Skin epidermis (tissue), 12 donors: ENCODE measurements around the gene ALDH1A1.
A peak's percentile ranks its signal among the peaks of the same experiment; 100 is the strongest.

Source experiments
- H3K27ac ChIP-seq, 21 experiments: fragments of 200-600 bp; sonication (generic) in 11 of 21; one replicate each; pipeline ENCODE4 v1.5.0; 2020; ENCODE audit warnings: mild to moderate bottlenecking in 3 of 21, inconsistent platforms in 2 of 21, moderate library complexity in 2 of 21
- H3K4me3 ChIP-seq, 7 experiments: fragments of 200-600 bp; sonication (generic) in 2 of 7; one replicate each; pipeline ENCODE4 v1.5.0; 2020; ENCODE audit warnings: inconsistent platforms in 2 of 7, mild to moderate bottlenecking in 2 of 7, moderate library complexity in 1 of 7

The ALDH1A1 gene

GRCh38 chr9:72952914-72953313 is at the start of gene ALDH1A1:
Gene ALDH1A1 (minus strand): TSS chr9:72953053. CDS start chr9:72953000, 53 bp downstream.
- peak within 1 kb of the TSS in 4 of 7 experiments; percentile 0 to 21 (median 8) for H3K4me3 ChIP-seq
- H3K27ac ChIP-seq: peak within 1 kb of the TSS in 14 of 21 experiments; percentile 9 to 67 (median 36)

- H3K27ac ChIP-seq: no peak overlapping the region
- no peak overlapping the region for H3K4me3 ChIP-seq
Observed at GRCh38 chr9:73001860-73002259, 49.0 kb upstream of the ALDH1A1 start.

GRCh38 chr9:72998363-72998762 is 45.5 kb upstream of the ALDH1A1 start:
- H3K4me3 ChIP-seq: no peak overlapping the region
- H3K27ac ChIP-seq: no peak overlapping the region

DNA sequence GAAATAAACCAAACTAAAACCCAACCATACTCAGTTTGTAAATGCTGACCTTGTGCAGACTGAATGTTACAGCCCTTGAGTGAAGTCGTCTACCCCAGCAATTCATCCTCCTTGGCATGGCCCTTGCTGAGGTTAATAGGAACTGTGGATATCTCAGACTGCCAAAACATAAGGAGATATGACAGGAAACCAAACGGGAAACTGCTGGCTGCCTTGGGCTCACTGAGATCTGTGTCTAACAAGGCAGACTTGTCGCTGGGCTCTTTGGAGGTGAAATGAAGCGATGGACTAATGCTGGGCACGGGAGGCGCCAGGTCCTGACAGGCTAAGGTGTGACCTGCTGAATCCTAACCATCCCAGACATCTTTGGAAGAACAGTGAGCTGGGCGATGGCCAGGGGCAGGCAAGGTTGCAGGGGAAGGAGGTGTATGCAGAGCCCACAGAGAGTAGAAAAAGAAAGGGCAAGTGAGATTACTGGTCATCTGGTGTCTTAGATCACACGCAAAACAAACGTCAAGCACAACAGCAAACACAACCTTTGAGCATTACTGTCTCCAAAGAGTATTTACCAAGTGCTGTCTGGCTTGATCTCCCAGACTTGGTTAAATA is 44.6 kb upstream of the ALDH1A1 start:
- Histone ChIP-seq H3K4me3 (no peak overlapping the region), H3K27ac (peak overlapping the region in 1 of 21 experiments; percentile 34)

DNA sequence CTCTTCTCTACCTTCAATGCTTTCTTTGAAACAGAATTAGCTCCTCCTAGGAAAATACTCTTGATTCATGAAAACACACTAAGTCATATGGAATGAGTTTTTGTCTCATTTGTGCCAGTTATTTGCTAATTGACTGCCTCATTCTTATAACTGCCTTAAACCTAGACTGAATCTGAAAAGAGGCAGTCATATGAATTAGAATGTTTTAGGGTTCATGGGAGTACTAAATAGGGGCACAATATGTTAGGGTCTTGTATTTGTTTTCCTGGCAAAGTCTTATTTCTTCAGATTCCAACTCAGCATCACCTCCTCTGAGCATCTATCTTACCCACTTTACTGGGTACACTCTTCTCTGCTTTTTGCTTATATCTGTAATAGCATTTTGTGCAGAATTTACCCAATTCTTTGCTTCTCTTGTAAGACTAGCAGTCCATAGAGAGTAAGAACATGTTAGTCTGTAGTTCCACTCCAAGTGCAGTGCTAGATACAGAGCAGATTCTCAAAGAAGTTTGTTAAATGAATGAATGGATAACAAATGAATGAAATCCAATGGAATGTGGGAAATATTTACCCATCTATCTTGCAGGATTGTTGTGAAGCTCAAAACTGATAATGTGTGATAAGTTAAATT is 43.9 kb upstream of the ALDH1A1 start:
- no peak overlapping the region for H3K27ac ChIP-seq

DNA sequence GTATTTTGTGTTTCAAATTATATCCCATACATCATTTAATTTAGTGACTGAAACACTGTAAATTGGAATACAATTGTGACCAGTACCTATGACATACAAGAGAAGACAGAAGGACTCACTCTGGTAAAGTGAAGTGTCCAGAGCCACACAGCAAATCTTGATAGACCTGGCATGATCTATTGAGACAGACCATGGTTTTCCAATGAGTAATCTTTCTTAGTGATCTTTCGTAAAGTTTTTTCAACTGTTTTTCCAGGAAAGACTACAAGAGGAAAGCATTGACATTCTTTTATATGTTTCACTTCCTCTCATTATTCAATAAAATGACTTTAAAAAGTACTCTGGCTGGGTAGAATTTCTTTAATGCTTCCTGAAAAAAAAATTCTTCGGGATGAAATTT is 43.3 kb upstream of the ALDH1A1 start:
- H3K27ac ChIP-seq: no peak overlapping the region

More for the DNA sequence above, 43.9 kb upstream of the ALDH1A1 start:
- H3K4me3 ChIP-seq: no peak overlapping the region

GRCh38 chr9:72995131-72996024 is 42.5 kb upstream of the ALDH1A1 start:
- H3K4me3 ChIP-seq: no peak overlapping the region
- no peak overlapping the region for H3K27ac ChIP-seq

More for the DNA sequence above, 43.3 kb upstream of the ALDH1A1 start:
- no peak overlapping the region for H3K4me3 ChIP-seq

- H3K4me3 ChIP-seq: no peak overlapping the region
- H3K27ac ChIP-seq: no peak overlapping the region
Observed at GRCh38 chr9:72991772-72992171, 38.9 kb upstream of the ALDH1A1 start.

GRCh38 chr9:72990397-72991182 is 37.7 kb upstream of the ALDH1A1 start:
- Histone ChIP-seq H3K4me3 (no peak overlapping the region), H3K27ac (no peak overlapping the region)

- Histone ChIP-seq H3K4me3 (no peak overlapping the region), H3K27ac (no peak overlapping the region)
Observed at GRCh38 chr9:72986522-72987116, 33.8 kb upstream of the ALDH1A1 start.

GRCh38 chr9:72985746-72986145 is 32.9 kb upstream of the ALDH1A1 start:
- Histone ChIP-seq H3K27ac (no peak overlapping the region), H3K4me3 (no peak overlapping the region)

- H3K4me3 ChIP-seq: no peak overlapping the region
- no peak overlapping the region for H3K27ac ChIP-seq
Observed at GRCh38 chr9:72984991-72985390, 32.1 kb upstream of the ALDH1A1 start.

DNA sequence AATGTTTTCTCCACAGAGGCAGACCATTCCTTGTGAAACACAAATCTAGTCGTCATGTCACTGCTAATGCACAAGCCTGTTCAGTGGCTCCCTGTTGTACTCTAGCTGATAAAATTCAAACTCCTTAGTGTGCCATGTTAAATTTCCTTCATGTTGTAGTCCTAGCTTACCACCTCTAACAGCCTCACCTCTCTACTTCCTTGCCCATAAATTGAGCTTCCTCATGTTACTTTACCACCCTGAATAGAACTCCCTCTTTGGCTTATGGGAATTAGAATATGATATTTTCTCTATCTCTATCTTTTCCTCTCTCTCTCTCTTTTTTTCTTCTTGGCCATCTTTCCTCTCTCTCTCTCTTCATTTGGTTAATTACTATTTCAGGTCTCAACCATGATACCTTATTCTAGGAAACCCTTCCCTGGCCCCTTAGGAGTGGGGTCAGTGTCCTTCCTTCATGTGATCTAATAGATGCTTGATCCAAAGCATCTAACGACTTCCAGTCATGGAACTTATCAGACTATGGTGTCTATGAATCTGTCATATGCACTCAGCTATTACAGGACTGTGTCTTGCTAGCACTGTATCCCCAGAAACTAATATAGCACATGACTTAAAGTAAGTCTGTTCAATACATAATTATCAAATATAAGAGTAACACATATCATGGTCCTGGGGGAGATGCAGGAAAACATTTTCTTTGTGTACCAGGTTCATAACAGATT is 31.5 kb upstream of the ALDH1A1 start:
- Histone ChIP-seq H3K27ac (no peak overlapping the region), H3K4me3 (no peak overlapping the region)

GRCh38 chr9:72983512-72984225 is 30.8 kb upstream of the ALDH1A1 start:
- Histone ChIP-seq H3K4me3 (no peak overlapping the region), H3K27ac (no peak overlapping the region)

GRCh38 chr9:72983056-72983455 is 30.2 kb upstream of the ALDH1A1 start:
- H3K4me3 ChIP-seq: no peak overlapping the region
- no peak overlapping the region for H3K27ac ChIP-seq

DNA sequence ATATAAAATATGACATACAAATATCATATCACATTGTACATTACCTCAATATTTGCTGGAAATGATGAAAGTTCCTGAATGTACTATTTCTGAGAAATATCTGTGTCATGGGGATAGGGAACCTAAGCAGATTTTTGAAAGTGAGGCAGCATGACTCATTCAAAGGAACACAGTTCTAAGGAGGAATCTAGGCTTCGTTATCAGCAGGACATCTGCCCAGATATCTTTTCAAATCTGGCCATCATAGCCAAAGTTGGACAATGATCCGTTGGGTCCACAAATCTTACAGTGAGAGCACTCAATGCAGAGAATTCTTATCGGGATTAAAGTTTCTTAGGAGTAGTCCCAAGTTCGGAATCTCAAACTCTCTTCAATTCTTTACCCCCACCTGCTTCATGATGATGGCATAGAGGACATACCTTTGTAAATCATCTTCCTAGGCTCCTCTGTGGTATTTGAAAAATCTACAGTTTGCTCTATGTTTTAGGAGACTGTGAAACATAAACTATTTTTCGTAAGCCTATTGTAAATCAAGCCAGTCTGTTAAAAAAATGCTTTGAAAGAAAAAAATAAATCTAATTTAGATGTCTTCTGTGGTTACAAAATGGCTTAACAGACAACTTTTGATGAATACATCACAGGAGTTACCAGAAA is 29.4 kb upstream of the ALDH1A1 start:
- Histone ChIP-seq H3K4me3 (no peak overlapping the region), H3K27ac (no peak overlapping the region)

GRCh38 chr9:72981433-72981832 is 28.6 kb upstream of the ALDH1A1 start:
- H3K4me3 ChIP-seq: no peak overlapping the region

More at GRCh38 chr9:72981433-72981832, 28.6 kb upstream of the ALDH1A1 start:
- H3K27ac ChIP-seq: no peak overlapping the region
